ENCODE measurements around the gene MYO16.

Gene MYO16

DNA sequence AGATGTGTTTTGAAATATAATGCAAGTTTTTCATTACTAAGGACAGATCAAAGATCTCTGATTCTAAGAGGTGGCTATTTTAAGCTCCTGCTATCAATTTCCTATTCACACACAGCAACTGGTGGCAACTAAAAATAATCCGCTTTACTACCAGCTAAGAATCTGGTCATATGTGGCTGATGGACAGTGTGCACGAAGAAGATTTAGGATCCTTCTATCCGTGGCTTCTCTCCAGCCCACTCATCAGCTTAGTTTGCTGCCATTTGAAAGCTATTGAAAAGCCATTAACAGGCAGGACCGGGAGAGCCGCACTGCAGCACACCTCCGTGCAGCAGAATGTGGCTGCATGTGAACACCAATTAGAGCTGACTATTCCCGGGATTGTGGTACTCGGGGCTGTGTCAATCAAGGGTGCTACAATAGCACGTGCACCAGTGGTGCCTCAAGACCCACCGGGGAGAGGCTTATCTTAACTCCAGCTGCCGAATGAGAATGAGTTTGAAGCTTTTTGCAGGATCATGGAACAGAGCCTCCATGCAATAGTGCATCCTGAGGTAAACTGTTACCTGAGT is at the start of gene MYO16:
Gene MYO16 (plus strand): TSS at position 431 of the 572 bp plus-strand sequence. CDS start 234 bp downstream, outside the sequence.
- no peak for TF ChIP-seq GATA3 (IDR thresholded peaks at IDR 0.05; ENCODE audit: low read depth, low read length)
- no peak for TF ChIP-seq GATA2 (IDR thresholded peaks at IDR 0.05; ENCODE audit: low read depth, low read length)

DNA sequence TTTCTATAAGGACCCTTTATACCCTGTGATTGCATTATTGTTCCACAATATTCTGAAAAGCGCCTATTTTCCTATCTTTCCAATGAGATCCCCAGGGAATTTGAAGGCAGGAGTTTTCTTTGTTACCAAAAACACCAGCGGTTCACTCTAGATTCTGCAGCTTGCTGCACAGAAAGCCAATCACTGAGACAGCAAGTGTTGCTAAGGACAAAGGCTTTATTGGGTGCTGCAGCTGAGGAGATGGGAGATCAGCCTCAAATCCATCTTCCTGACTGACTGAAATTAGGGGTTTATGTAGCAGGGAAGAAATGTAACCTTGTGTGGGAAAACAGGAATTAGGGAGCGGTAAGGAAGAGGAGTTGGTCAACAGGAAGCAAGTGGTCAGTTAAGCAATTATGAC is 42.6 kb upstream of the MYO16 start:
- TF ChIP-seq GATA2 (IDR thresholded peaks at IDR 0.05; ENCODE audit: low read depth, low read length) (no peak), GATA3 (IDR thresholded peaks at IDR 0.05; ENCODE audit: low read depth, low read length) (no peak)

DNA sequence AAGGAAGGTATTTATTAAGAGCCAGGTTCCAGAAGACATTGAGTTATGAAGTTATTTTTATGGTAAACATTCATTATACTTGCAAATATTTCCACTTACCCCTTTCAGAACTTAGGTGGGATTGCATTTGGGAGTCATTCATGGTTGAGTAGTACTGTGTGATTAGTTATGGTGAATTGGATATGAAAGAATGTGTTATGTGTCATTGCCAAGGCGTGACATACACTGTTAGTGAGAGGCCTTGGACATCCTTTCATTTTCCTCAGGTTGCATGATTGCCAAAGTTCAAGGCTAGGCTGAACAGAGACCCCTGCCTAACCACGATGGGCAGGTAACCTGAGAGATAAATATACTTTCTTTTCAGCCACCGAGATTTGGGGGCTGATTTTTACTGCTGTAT is 40.9 kb upstream of the MYO16 start:
- TF ChIP-seq GATA3 (IDR thresholded peaks at IDR 0.05; ENCODE audit: low read depth, low read length) = no peak
- TF ChIP-seq GATA2 (IDR thresholded peaks at IDR 0.05; ENCODE audit: low read depth, low read length) = no peak

DNA sequence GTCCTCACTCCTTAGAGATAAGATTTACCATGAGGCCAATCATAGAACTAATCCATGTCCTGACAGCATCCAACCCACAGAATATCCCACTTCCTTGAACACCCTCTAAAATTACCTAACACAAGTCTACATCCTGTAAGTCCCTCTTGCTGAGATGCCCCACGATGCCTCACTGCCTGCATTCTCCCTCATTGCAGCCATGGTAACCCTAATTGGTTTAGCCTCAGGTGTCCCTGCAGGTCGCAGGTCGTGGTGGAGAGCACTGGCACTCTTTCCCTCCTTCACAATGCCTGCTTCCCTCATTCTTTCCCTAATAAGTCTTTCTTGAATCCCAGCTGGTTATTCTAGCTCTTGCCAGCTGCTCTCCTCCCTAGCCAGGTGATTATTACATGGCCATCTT is 35.3 kb upstream of the MYO16 start:
- no peak for TF ChIP-seq GATA3 (IDR thresholded peaks at IDR 0.05; ENCODE audit: low read depth, low read length)
- TF ChIP-seq GATA2 (IDR thresholded peaks at IDR 0.05; ENCODE audit: low read depth, low read length) = no peak

DNA sequence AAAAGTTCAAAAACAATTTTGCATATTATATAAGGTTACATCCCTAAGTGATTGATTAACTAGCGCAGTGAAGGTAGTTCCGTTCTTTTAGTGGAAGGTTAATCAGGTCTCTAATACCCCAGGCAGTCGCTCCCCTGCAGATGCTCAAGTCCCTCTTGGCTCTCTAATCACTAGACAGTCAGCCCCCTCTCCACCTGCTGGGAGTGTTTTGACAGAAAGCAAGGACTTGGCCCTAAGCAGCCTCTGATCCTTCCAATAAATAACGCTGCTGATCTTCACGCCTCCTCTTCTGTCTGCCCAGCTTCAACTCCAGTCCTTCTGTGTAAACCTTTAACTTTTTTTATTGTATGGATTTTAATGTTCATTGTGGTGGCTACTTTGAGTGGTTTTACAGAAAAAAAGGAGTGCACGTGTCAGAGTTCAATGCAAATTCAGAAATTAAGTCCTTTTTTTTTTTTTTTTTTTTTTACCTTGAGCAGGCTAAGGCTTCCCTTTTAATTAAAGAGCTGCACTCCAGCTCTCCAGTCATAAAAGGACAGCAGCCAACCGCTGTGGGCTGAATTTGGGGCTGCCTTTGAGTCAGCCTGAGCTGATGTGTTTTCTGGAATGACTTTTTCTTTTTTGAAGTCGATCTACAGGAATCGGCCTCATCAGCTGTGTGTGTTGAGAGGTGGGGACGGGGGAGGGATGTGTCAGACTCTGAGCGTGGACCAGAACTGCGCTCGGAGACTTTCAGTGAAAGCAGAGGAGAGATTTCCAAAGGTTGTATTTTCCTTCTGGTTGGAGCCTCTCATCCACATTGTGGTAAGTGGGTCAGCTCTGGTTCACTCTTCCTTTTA is 33.8 kb upstream of the MYO16 start:
- TF ChIP-seq GATA2 (IDR thresholded peaks at IDR 0.05; ENCODE audit: low read depth, low read length) = no peak

DNA sequence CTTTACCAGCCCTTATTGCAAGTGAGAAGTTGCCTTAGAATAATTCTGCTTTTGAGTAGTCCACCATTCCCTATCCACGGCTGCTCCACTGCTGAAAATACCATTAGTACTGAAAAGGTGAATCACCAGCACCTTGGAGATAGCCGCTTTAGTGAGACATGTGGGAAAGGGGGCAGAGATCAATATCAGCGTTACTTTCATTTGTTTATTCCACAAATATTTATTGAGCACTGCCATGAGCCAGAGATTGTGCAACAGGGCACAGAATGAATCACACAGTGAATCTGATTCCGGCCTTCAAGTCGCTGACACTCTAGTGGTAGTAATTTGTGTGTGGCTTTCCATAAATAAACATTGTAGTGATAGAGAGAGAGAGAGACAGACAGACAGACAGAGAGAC is 31.5 kb upstream of the MYO16 start:
- TF ChIP-seq GATA3 (IDR thresholded peaks at IDR 0.05; ENCODE audit: low read depth, low read length) = no peak
- no peak for TF ChIP-seq GATA2 (IDR thresholded peaks at IDR 0.05; ENCODE audit: low read depth, low read length)

DNA sequence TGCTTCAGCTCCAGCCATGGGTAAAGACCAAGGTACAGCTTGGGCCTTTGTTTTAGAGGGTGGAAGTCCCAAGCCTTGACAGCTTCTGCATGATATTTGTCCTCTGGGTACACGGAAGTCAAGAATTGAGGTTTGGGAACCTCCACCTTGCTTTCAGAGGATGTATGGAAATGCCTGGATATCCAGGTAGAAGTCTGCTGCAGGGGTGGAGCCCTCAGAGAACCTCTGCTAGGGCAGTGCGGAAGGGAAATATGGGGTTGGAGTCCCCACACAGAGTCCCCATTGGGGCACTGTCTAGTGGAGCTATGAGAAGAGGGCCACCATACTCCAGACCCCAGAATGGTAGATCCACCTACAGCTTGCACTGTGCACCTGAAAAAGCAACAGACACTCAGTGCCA is 23.0 kb upstream of the MYO16 start:
- TF ChIP-seq GATA3 (IDR thresholded peaks at IDR 0.05; ENCODE audit: low read depth, low read length) (no peak), GATA2 (IDR thresholded peaks at IDR 0.05; ENCODE audit: low read depth, low read length) (no peak)

DNA sequence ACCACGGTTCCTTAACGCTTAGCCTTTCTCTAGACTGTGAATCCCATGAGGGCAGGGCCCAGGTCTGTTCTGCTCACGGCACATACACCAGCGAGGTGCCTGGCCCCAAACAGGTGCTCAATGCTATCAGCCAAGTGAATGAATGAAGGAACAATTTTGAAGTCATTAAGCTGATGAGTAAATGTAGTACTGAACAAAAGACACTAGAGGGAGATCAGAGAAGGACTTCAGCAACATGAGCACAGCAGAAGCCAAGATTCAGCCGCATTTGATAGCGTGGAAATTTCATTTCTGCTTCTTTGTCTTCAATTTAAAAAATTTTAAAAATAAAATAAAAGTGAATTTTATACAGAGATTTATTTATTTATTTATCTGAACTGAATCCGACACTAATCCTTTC is 20.1 kb upstream of the MYO16 start:
- TF ChIP-seq GATA3 (IDR thresholded peaks at IDR 0.05; ENCODE audit: low read depth, low read length) (no peak), GATA2 (IDR thresholded peaks at IDR 0.05; ENCODE audit: low read depth, low read length) (no peak)

DNA sequence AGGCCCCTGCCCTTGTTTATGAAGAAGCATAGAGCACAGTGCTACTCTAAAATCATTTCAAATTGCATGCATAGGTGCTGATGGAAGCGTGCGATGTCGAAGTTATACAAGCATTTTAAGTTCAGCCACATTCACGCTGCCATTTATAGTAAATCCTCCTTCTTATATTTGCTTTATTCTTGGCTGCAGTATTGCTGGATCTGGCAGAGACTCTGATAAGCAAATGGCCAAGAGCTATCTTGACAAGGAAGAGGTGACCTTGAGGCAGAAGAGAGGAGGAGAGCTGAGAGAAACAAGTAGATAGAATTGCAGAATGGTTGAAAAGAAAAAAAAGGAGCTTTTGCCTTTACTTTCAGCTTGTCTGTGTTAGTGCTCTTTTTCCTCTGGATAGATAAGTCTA is 18.9 kb upstream of the MYO16 start:
- no peak for TF ChIP-seq GATA3 (IDR thresholded peaks at IDR 0.05; ENCODE audit: low read depth, low read length)
- no peak for TF ChIP-seq GATA2 (IDR thresholded peaks at IDR 0.05; ENCODE audit: low read depth, low read length)

DNA sequence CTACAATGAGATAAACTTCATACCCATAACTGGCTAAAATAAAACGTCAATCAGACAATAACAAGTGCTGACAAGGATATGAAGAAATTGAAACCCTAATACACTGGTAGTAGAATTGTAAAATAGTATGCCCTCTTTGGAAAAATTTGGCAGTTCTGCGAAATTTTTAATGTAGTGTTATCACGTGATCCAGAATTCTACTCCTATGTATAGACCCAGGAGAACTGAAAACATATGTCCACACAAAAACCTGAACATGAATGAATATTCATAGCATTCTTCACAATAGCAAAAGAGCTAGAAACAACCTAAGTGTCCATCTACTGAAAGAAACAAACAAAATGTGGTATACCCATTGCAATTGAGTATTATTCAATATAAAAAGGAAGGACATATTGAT is 14.2 kb upstream of the MYO16 start:
- no peak for TF ChIP-seq GATA2 (IDR thresholded peaks at IDR 0.05; ENCODE audit: low read depth, low read length)
- TF ChIP-seq GATA3 (IDR thresholded peaks at IDR 0.05; ENCODE audit: low read depth, low read length) = no peak

DNA sequence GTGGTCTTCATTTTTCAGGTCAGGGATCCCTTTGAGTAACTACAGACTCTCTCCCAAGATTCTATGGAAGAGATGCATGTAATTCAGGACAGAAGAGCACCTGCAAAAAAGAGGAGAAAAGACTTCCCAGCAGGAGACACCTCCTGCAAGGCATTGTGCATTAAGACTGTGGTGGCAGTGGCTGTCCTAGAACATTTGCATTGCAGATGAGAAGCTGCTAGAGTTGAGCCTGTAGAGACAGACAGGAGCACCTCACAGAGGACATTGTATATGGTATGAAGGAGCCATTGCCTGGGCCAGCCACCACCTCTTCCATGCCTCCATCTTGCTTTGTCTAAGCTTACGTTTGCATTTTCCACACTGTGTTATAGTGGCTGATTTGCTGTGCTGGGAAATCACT is 11.2 kb upstream of the MYO16 start:
- no peak for TF ChIP-seq GATA3 (IDR thresholded peaks at IDR 0.05; ENCODE audit: low read depth, low read length)
- no peak for TF ChIP-seq GATA2 (IDR thresholded peaks at IDR 0.05; ENCODE audit: low read depth, low read length)

DNA sequence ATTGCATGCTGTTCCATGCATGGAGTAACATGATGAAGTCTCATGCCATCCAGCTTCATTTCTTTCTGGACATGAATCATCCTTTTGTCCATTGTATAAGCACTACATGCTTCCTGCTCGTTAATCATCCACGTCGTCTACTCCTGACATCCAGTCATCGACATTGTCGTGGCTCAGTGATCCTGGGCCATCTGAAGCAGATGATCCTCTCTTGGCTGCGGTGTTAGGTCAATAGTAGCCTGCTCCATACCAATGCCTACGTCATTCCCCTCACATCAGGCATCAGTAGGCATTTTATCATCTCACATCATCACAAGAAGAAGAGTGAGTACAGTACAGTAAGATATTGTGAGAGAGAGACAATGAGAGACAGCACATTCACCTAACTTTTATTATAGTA is 7.9 kb upstream of the MYO16 start:
- no peak for TF ChIP-seq GATA3 (IDR thresholded peaks at IDR 0.05; ENCODE audit: low read depth, low read length)

DNA sequence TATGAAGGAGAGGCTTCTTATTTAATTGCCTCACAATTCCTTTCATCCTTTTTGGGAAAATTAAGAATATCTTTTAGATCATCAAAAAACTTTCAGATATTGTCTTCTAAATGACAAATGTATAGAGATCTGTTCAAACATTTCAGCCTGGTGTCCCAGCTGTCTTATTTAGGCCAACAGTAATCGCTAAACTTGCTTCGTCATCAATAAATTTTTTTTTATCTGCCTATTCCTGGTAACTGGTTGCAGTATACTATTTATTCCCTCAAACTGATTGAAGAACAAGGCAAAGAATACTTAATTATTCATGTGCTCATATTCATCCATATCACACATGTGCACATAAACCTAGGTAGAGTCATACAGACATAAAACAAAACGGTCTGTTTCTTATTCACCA is 5.3 kb upstream of the MYO16 start:
- TF ChIP-seq GATA3 (IDR thresholded peaks at IDR 0.05; ENCODE audit: low read depth, low read length) (no peak), GATA2 (IDR thresholded peaks at IDR 0.05; ENCODE audit: low read depth, low read length) (no peak)

DNA sequence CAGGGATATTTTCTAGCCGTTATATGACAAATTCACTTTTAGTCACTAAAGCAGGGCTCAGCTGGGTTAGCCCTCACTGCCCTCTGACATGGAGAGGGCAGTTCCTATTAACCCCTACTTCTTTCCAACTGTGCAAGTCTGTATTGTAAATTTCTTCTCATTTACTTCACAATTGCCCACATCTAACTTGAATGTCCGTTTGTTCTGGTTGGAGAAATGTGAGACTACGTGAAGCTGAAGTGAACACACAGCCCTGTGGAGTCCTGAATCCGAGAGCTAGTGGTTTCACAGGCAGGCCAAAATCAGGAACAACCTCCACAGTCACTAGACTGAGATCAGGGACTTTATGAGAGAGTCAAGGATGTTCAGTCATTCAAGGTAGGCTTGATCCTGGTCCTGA is 4.4 kb upstream of the MYO16 start:
- TF ChIP-seq GATA3 (IDR thresholded peaks at IDR 0.05; ENCODE audit: low read depth, low read length) (no peak), GATA2 (IDR thresholded peaks at IDR 0.05; ENCODE audit: low read depth, low read length) (no peak)

DNA sequence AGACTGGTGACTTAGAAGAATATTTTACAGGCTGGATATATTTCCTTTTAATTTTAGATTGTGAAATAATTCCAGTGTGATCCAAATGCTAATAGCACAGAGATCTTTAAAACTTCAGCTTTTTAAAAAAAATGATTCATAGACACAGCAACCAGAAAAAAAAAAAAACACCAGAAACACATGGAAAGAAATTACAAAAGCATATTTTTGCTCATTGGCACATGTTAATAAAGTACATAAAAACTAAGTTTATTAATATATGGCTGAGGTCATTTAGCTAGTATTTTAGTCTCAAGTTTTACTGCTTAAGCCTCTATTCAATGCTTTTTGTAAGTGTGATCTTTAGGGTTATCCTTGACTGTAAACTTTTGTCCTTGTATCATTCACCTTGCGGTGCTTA is 577 bp downstream of the MYO16 start:
- no peak for TF ChIP-seq GATA2 (IDR thresholded peaks at IDR 0.05; ENCODE audit: low read depth, low read length)
- TF ChIP-seq GATA3 (IDR thresholded peaks at IDR 0.05; ENCODE audit: low read depth, low read length) = no peak
